Measurements from ENCODE around the gene BEST3.

DNA sequence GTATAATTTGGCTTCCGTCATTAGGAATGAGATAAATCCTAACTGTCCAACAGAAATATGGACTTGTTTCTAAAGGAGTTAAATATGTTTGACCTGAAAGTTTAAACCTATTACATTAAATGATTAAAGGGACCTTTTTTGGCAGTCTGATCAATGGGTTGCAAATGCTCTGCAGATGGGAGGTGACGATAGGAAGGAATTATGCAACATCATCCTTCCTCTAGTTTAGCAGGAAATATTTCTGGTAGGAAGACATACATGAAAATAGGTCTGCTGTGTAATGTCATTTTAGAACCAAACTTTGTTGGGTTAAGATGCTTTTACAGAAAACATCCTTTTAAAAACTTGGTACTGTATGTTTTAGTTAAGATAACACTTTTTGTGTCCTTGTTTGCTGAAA, 91.0 kb downstream of the BEST3 start:
- no peak for TF ChIP-seq SUZ12 (IDR thresholded peaks at IDR 0.05; ENCODE audit: extremely low read depth, insufficient read depth, insufficient read length)
- TF ChIP-seq ZNF274 (IDR thresholded peaks at IDR 0.05; ENCODE audit: low read depth, low read length) = no peak
- no peak for TF ChIP-seq YY1 (IDR thresholded peaks at IDR 0.05; ENCODE audit: insufficient read depth, insufficient read length)

Measured in NT2/D1 (cell line).